H1 (cell line): ENCODE results near the gene THOC5. TPM values are rescaled to one million over a fixed set of nuclear protein-coding genes. Genes with fewer than 3 reads are reported as not detected.

ENCODE experiments used
- CTCF ChIA-PET: fragments of 300-600 bp; sonication (Branson Sonifier 250); formaldehyde crosslinking; loops from one replicate; lab custom pipeline; 2021; ENCODE audit not compliant: partially characterized antibody; lab: Charles Lee
- POLR2A ChIA-PET: fragments of 300-600 bp; sonication (Branson Sonifier 250); formaldehyde crosslinking; loops from one replicate; lab custom pipeline; 2021; ENCODE audit warnings: inconsistent platforms; ENCODE audit not compliant: partially characterized antibody; lab: Charles Lee
- DNase-seq, 2 experiments: peaks; one replicate each; pipeline versions ENCODE4 v3.0.0 to v3.0.0-alpha.2; 2010 to 2022; ENCODE audit warnings: low spot score in 2 of 2, low read depth in 1 of 2, mixed read lengths in 1 of 2
- FAIRE-seq: peaks from 2 replicates; lab custom pipeline; 2011; peaks lifted over from hg19 to GRCh38; lab: Jason Lieb, UNC
- H2AFZ ChIP-seq: 2 replicates; pipeline ENCODE4 v1.8.1; 2012; ENCODE audit warnings: low read length, inconsistent platforms
- H2AK5ac ChIP-seq: 2 replicates; pipeline ENCODE4 v1.6.1; 2013; ENCODE audit warnings: low read depth, low read length
- H2BK120ac ChIP-seq: replicated peaks from 2 replicates; pipeline ENCODE3; 2013; ENCODE audit warnings: low read depth, low read length, inconsistent platforms
- H2BK12ac ChIP-seq: 2 replicates; pipeline ENCODE4 v1.6.1; 2013; ENCODE audit warnings: low read depth, low read length
- H2BK15ac ChIP-seq: 2 replicates; pipeline ENCODE4 v1.6.1; 2013; ENCODE audit warnings: low read length
- H2BK20ac ChIP-seq: 2 replicates; pipeline ENCODE4 v1.6.1; 2013; ENCODE audit warnings: low read length
- H2BK5ac ChIP-seq: 2 replicates; pipeline ENCODE4 v1.6.1; 2013; ENCODE audit warnings: low read depth, low read length
- H3K14ac ChIP-seq: 2 replicates; pipeline ENCODE4 v1.6.1; 2013; ENCODE audit warnings: inconsistent platforms; ENCODE audit not compliant: insufficient read length
- H3K18ac ChIP-seq: 2 replicates; pipeline ENCODE4 v1.6.1; 2013; ENCODE audit warnings: low read length; ENCODE audit errors: extremely low read depth
- H3K23ac ChIP-seq: 2 replicates; pipeline ENCODE4 v1.6.1; 2013; ENCODE audit warnings: inconsistent platforms; ENCODE audit not compliant: insufficient read length
- H3K23me2 ChIP-seq: 2 replicates; pipeline ENCODE4 v1.6.1; 2013; ENCODE audit warnings: low read depth, low read length
- H3K27ac ChIP-seq: 2 replicates; pipeline ENCODE4 v1.6.1; 2011; ENCODE audit warnings: low read depth, low read length, inconsistent platforms
- H3K27me3 ChIP-seq, 4 experiments: replicated peaks in 1 of 4; 1 replicate in 1 of 4; 2 replicates in 3 of 4; pipeline versions ENCODE4 v1.6.1 to v1.8.1; 2011 to 2013; ENCODE audit warnings: low read length in 3 of 4, mild to moderate bottlenecking in 3 of 4, inconsistent platforms in 2 of 4, mixed read lengths in 2 of 4, moderate library complexity in 1 of 4; ENCODE audit not compliant: control insufficient read depth in 3 of 4, insufficient read depth in 3 of 4; ENCODE audit errors: extremely low read depth in 1 of 4
- H3K36me3 ChIP-seq, 4 experiments: 2 replicates each; pipeline versions ENCODE4 v1.6.1 to v1.8.1; 2011 to 2013; ENCODE audit warnings: mild to moderate bottlenecking in 4 of 4, low read length in 3 of 4, moderate library complexity in 2 of 4, control low read depth in 1 of 4, inconsistent platforms in 1 of 4; ENCODE audit not compliant: insufficient read depth in 4 of 4, control insufficient read depth in 2 of 4
- H3K4ac ChIP-seq: replicated peaks from 2 replicates; pipeline ENCODE3; 2013; ENCODE audit warnings: low read length, low read depth, mixed read lengths, inconsistent platforms; ENCODE audit not compliant: insufficient read length
- H3K4me1 ChIP-seq, 4 experiments: replicated peaks in 1 of 4; 1 replicate in 1 of 4; 2 replicates in 3 of 4; pipeline versions ENCODE4 v1.6.1 to v1.8.1; 2011 to 2013; ENCODE audit warnings: low read length in 3 of 4, inconsistent platforms in 2 of 4, mixed read lengths in 1 of 4; ENCODE audit not compliant: insufficient read depth in 4 of 4, control insufficient read depth in 3 of 4
- H3K4me2 ChIP-seq, 2 experiments: 2 replicates each; pipeline versions ENCODE4 v1.6.1 to v1.8.1; 2011 to 2013; ENCODE audit warnings: low read depth in 2 of 2, low read length in 2 of 2, control low read depth in 1 of 2, inconsistent platforms in 1 of 2, mild to moderate bottlenecking in 1 of 2; ENCODE audit not compliant: insufficient read depth in 1 of 2
- H3K4me3 ChIP-seq, 4 experiments: fragments of 200-600, 300-600 bp in 1 of 4; sonication (generic), shearing (Covaris generic), sonication (Bioruptor Twin) in 1 of 4; 2 replicates each; pipeline versions ENCODE4 v1.5.1 to v1.8.1; 2011 to 2016; ENCODE audit warnings: low read length in 4 of 4, low read depth in 3 of 4, control low read depth in 2 of 4, inconsistent platforms in 2 of 4, mild to moderate bottlenecking in 2 of 4, mixed read lengths in 1 of 4, moderate library complexity in 1 of 4; ENCODE audit not compliant: insufficient read depth in 2 of 4; ENCODE audit errors: extremely low read depth in 1 of 4
- H3K56ac ChIP-seq: replicated peaks from 2 replicates; pipeline ENCODE3; 2013; ENCODE audit warnings: low read depth, mild to moderate bottlenecking, mixed read lengths, low read length, inconsistent platforms; ENCODE audit not compliant: insufficient read length
- H3K79me1 ChIP-seq: 2 replicates; pipeline ENCODE4 v1.6.1; 2013; ENCODE audit warnings: low read depth, low read length, control low read depth
- H3K79me2 ChIP-seq, 2 experiments: 2 replicates each; pipeline versions ENCODE4 v1.6.1 to v1.8.1; 2012 to 2013; ENCODE audit warnings: low read length in 2 of 2, mild to moderate bottlenecking in 2 of 2, inconsistent platforms in 1 of 2; ENCODE audit not compliant: insufficient read depth in 2 of 2, control insufficient read depth in 1 of 2
- H3K9ac ChIP-seq, 4 experiments: replicated peaks in 1 of 4; 1 replicate in 1 of 4; 2 replicates in 3 of 4; pipeline versions ENCODE4 v1.6.1 to v1.8.1; 2011 to 2013; ENCODE audit warnings: low read depth in 3 of 4, low read length in 3 of 4, control low read depth in 2 of 4, mild to moderate bottlenecking in 2 of 4, moderate library complexity in 2 of 4, inconsistent platforms in 1 of 4; ENCODE audit errors: extremely low read depth in 1 of 4
- H3K9me3 ChIP-seq, 2 experiments: 2 replicates each; pipeline versions ENCODE4 v1.6.1 to v1.8.1; 2012 to 2013; ENCODE audit warnings: mild to moderate bottlenecking in 2 of 2, moderate library complexity in 2 of 2, control low read depth in 1 of 2, inconsistent platforms in 1 of 2, low read depth in 1 of 2, low read length in 1 of 2, mixed read lengths in 1 of 2; ENCODE audit not compliant: insufficient read depth in 2 of 2
- H4K20me1 ChIP-seq, 2 experiments: replicated peaks in 1 of 2; 2 replicates each; pipeline versions ENCODE3 to v1.8.1; 2011 to 2013; ENCODE audit warnings: inconsistent platforms in 2 of 2, low read length in 2 of 2, mild to moderate bottlenecking in 1 of 2; ENCODE audit not compliant: insufficient read depth in 2 of 2, control insufficient read depth in 1 of 2
- H4K5ac ChIP-seq: 2 replicates; pipeline ENCODE4 v1.6.1; 2013; ENCODE audit warnings: low read length, low read depth, mixed read lengths, inconsistent platforms; ENCODE audit not compliant: insufficient read length
- H4K8ac ChIP-seq: 2 replicates; pipeline ENCODE4 v1.8.0; 2013; ENCODE audit warnings: mild to moderate bottlenecking, moderate library complexity, low read length, inconsistent platforms; ENCODE audit not compliant: insufficient read depth; ENCODE audit errors: extremely low read depth
- H4K91ac ChIP-seq: replicated peaks from 2 replicates; pipeline ENCODE3; 2013; ENCODE audit warnings: low read length, mixed read lengths, inconsistent platforms; ENCODE audit not compliant: insufficient read length
- BACH1 ChIP-seq: IDR thresholded peaks from 2 replicates; pipeline ENCODE4 v1.6.1; 2012; ENCODE audit warnings: low read length, improper control_type of control experiment
- CEBPB ChIP-seq: IDR thresholded peaks from 2 replicates; pipeline ENCODE4 v1.6.1; 2012; ENCODE audit warnings: low read depth, low read length
- EGR1 ChIP-seq: IDR thresholded peaks from 2 replicates; pipeline ENCODE4 v1.6.1; 2011; ENCODE audit warnings: low read depth, low read length, borderline replicate concordance
- HDAC6 ChIP-seq: IDR thresholded peaks from one replicate; pipeline ENCODE4 v1.7.1; 2012; ENCODE audit warnings: low read depth, mild to moderate bottlenecking, inconsistent platforms, low read length, moderate library complexity
- KDM1A ChIP-seq: fragments of 200-600, 300-600 bp; sonication (generic); IDR thresholded peaks from 2 replicates; pipeline ENCODE4 v1.7.1; 2016; ENCODE audit warnings: mild to moderate bottlenecking, low read length, borderline replicate concordance
- MAFK ChIP-seq: IDR thresholded peaks from 2 replicates; pipeline ENCODE4 v1.6.1; 2012; ENCODE audit warnings: low read depth, mild to moderate bottlenecking, improper control_type of control experiment, low read length
- MAX ChIP-seq: IDR thresholded peaks from 2 replicates; pipeline ENCODE4 v1.6.1; 2012; ENCODE audit warnings: inconsistent platforms
- NANOG ChIP-seq: IDR thresholded peaks from 2 replicates; pipeline ENCODE4 v1.6.1; 2011; ENCODE audit warnings: low read length, low read depth, mild to moderate bottlenecking, inconsistent platforms; ENCODE audit not compliant: insufficient read depth, poor library complexity, severe bottlenecking
- POLR2A ChIP-seq, 2 experiments: IDR thresholded peaks; 1 replicate in 1 of 2; 2 replicates in 1 of 2; pipeline ENCODE4 v1.6.1; 2011; ENCODE audit warnings: low read depth in 2 of 2, low read length in 2 of 2, mild to moderate bottlenecking in 2 of 2; ENCODE audit errors: control extremely low read depth in 1 of 2
- SIN3A ChIP-seq, 2 experiments: IDR thresholded peaks in 1 of 2; conservative IDR thresholded peaks in 1 of 2; 2 replicates each; pipeline ENCODE4 v1.6.1; 2011 to 2012; ENCODE audit warnings: low read length in 2 of 2, improper control_type of control experiment in 1 of 2, low read depth in 1 of 2, mild to moderate bottlenecking in 1 of 2
- SP1 ChIP-seq: IDR thresholded peaks from 2 replicates; pipeline ENCODE4 v1.6.1; 2011; ENCODE audit warnings: low read depth, low read length
- SUZ12 ChIP-seq: fragments of 200-600 bp; sonication (generic); IDR thresholded peaks from 2 replicates; pipeline ENCODE4 v1.6.1; 2012; ENCODE audit warnings: mild to moderate bottlenecking, inconsistent platforms, low read length, moderate library complexity, mixed read lengths
- TEAD4 ChIP-seq: IDR thresholded peaks from 2 replicates; pipeline ENCODE4 v1.6.1; 2012; ENCODE audit warnings: low read depth, low read length, inconsistent platforms, mixed read lengths
- WGBS, 2 experiments: shearing (Covaris generic) in 1 of 2; methylation state at CpG; one replicate each; pipeline versions ENCODE4 v1.1.6 to v1.1.7; 2013 to 2015; ENCODE audit warnings: low lambda C conversion rate in 2 of 2, mixed read lengths in 2 of 2, inconsistent platforms in 1 of 2, low coverage in 1 of 2, missing lambda C conversion rate in 1 of 2; ENCODE audit not compliant: insufficient replicate concordance in 2 of 2, insufficient coverage in 1 of 2, insufficient read length in 1 of 2; ENCODE audit errors: extremely low coverage in 1 of 2, missing lambda C conversion rate in 1 of 2; 5-methylcytosine and 5-hydroxymethylcytosine counted together
- polyA plus RNA-seq, 7 experiments: library from polyadenylated mRNA; depleted of rRNA in 3 of 7; stranded (reverse) in 5 of 7; unstranded in 2 of 7; fragments of >200 nt in 5 of 7; fragments of 200-250 nt in 2 of 7; gene quantifications; 1 replicate in 5 of 7; 2 replicates in 1 of 7; 4 replicates in 1 of 7; pipeline versions ENCODE4 v1.2.1 to v1.2.3, GENCODE V29; 2011 to 2013; ENCODE audit warnings: missing spikeins in 2 of 7, mixed read lengths in 2 of 7
- total RNA-seq: library from RNA; stranded (reverse); fragmentation: NEBNext Ultra II Directional; extraction: Animal tissue kit (Norgen Biotek cat#: 25700); gene quantifications from 2 replicates; pipeline ENCODE4 v1.2.1, GENCODE V29; 2021
- TF ChIP-seq, protein P1 (sequence below): IDR thresholded peaks from 2 replicates; pipeline ENCODE4 v1.6.1; 2012; ENCODE audit warnings: inconsistent platforms

THOC5 gene
- total and polyA plus RNA-seq, 2 of the 8 experiments (the other 6 are each of a cell fraction or from before 2014, with no cell fraction given): 27.7 to 65.7 TPM

- no peak overlapping the region for H3K9ac ChIP-seq
- ChIA-PET CTCF (interaction anchor here (0.6 to 2.9 kb wide), 2 partner anchors 30 to 56 kb away, joined by 3 to 12 read pairs; no protein-coding TSS in a partner anchor), POLR2A (interaction anchor here (2.3 to 3.6 kb wide), 2 partner anchors 10 to 16 kb away, joined by 11 to 12 read pairs; partner anchors contain the start of gene NIPSNAP1)
- H2BK120ac ChIP-seq: no peak overlapping the region
- no peak overlapping the region for H3K4me2 ChIP-seq
- no peak overlapping the region for H2BK20ac ChIP-seq
- no peak overlapping the region for H4K5ac ChIP-seq
- H3K4me1 ChIP-seq: no peaks in the 10 kb centered on the region
- H3K27ac ChIP-seq: no peak overlapping the region
- H2BK12ac ChIP-seq: no peak overlapping the region
- H4K8ac ChIP-seq: no peak overlapping the region
- no peak overlapping the region for H2BK15ac ChIP-seq
- no peaks in the 10 kb centered on the region for H3K79me2 ChIP-seq
- H3K23me2 ChIP-seq: no peaks in the 10 kb centered on the region
- H2AK5ac ChIP-seq: no peak overlapping the region
- DNase-seq (no peak), FAIRE-seq (no peak)
- H3K27me3 ChIP-seq: no peaks in the 10 kb centered on the region
- no peaks in the 10 kb centered on the region for H3K36me3 ChIP-seq
- no peak overlapping the region for H3K4me3 ChIP-seq
- no peak overlapping the region for H3K4ac ChIP-seq
- H3K9me3 ChIP-seq: no peaks in the 10 kb centered on the region
- 91% methylated on average over 10 of the region's 10 CpGs; no CpG with 5 or more reads in 1 of the 2 experiments for WGBS, 2 experiments
- H4K91ac ChIP-seq: no peak overlapping the region
- no peak overlapping the region for H3K56ac ChIP-seq
- H3K23ac ChIP-seq: no peak overlapping the region
- no peak overlapping the region for H2AFZ ChIP-seq
- H2BK5ac ChIP-seq: no peak overlapping the region
- no peak overlapping the region for H3K14ac ChIP-seq
- no peaks in the 10 kb centered on the region for H3K79me1 ChIP-seq
- H4K20me1 ChIP-seq: no peaks in the 10 kb centered on the region
- no peak overlapping the region for H3K18ac ChIP-seq
- TF ChIP-seq SP1: no peak
- no peak for TF ChIP-seq SUZ12
- TF ChIP-seq BACH1: no peak
- TF ChIP-seq KDM1A: no peak
- TF ChIP-seq CEBPB: no peak
- TF ChIP-seq, protein P1, sequence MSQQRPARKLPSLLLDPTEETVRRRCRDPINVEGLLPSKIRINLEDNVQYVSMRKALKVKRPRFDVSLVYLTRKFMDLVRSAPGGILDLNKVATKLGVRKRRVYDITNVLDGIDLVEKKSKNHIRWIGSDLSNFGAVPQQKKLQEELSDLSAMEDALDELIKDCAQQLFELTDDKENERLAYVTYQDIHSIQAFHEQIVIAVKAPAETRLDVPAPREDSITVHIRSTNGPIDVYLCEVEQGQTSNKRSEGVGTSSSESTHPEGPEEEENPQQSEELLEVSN: no peak
- no peak for TF ChIP-seq EGR1
- TF ChIP-seq MAX: no peak
- TF ChIP-seq HDAC6: no peak
- no peak for TF ChIP-seq SIN3A (conservative IDR thresholded peaks at IDR 0.05 in 1 of 2, IDR thresholded peaks at IDR 0.05 in 1 of 2; ENCODE audit: low read depth in 1 of 2, low read length in 2 of 2)
- no peak for TF ChIP-seq TEAD4
- no peak for TF ChIP-seq NANOG
- no peak for TF ChIP-seq POLR2A (IDR thresholded peaks at IDR 0.05; ENCODE audit: control extremely low read depth in 1 of 2, low read depth in 2 of 2, low read length in 2 of 2)
- TF ChIP-seq MAFK: no peak
Observed at GRCh38 chr22:29596408-29596807, 42.9 kb upstream of the THOC5 start.
